Stimulated activated CD8-positive, alpha-beta memory T cell treated with anti-CD3 and anti-CD28 coated beads, Interleukin-12 subunit alpha, Interleukin-12 subunit beta, amount 100 ng/mL, for 24 hours (primary cell): ENCODE results near the gene HELZ.

ENCODE experiments used
- DNase-seq: peaks from one replicate; pipeline ENCODE4 v3.0.0-alpha.2; 2020; ENCODE audit errors: extremely low read depth

The HELZ gene

GRCh38 chr17:67030641-67031040, 214.4 kb downstream of the HELZ start:
- DNase-seq = no peak

GRCh38 chr17:67027031-67027628, 217.9 kb downstream of the HELZ start:
- DNase-seq = no peak

DNA sequence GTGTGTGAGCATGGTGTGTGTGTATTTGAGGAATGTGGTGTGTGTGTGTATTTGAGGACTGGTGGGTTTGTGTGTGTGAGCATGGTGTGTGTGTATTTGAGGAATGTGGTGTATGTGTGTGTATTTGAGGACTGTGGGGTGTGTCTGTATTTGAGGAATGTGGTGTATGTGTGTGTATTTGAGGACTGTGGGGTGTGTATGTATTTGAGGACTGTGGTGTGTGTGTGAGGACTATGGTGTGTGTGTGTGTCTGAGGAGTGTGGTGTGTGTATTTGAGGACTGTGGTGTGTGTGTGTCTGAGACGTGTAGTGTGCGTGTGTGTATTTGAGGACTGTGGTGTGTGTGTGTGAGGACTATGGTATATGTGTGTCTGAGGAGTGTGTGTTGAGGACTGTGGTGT, 218.7 kb downstream of the HELZ start:
- no peak for DNase-seq

DNA sequence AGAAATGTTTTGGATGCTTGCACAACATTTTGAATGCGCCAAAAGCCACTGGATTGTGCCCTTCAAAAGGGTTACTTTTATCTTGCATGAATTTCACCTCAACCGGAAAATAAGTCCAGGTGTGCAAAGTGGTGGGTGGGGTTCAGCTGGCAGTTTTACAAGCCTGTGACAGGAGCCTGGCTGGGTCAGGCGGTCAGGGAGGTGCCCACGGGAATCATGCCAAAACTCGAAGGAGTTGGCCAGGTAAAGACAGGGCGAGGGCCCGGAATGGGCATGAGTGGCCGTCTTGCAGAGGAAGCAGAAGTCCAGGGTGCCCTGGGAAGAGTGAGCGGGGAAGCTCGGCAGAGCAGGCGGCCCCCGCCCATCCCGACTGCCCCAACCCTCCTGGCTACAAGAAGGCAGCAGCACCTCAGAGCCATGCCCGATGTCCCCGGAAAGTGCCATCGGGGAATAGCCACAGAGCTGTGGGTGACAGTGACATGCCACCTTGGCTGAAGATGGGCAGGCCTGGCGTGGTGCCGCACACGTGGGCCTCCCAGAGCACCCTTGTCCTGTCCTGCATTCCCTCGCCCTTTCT, 219.7 kb downstream of the HELZ start:
- no peak for DNase-seq

- no peak for DNase-seq
These were observed 220.3 kb downstream of the HELZ start for GRCh38 chr17:67024736-67025135.

GRCh38 chr17:67022451-67022810, 222.6 kb downstream of the HELZ start:
- DNase-seq = no peak

DNA sequence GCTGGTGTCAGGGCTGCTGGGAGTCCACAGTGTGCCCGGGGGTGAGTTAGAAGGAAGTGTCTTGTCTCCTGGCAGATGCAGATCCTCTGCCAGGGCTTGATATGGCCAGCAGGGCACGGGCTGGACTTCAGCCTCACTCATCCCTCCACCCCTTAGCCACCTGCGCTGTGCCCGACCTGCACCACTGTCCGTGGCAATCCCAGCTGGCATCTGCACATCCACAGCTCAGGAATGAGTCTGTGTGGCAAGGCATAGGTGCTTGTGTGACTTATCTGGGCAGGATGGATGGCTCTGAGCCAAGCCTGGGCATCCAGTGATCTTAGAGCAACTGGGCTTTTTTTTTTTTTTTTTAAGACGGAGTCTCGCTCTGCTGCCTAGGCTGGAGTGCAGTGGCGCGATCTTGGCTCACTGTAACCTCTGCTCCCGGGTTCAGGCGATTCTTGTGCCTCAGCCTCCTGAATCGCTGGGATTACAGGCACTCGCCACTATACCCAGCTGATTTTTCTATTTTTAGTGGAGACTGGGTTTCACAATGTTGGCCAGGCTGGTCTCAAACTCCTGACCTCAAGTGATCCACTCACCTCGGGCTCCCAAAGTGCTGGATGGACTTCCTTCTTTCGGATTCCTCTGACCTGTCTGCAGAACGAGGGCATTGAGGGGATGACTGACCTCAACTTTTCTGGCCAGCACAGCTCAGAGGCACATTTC, 223.1 kb downstream of the HELZ start:
- no peak for DNase-seq

- DNase-seq = no peak
These were observed 223.8 kb downstream of the HELZ start for GRCh38 chr17:67021196-67021595.
